ENCODE results near the gene BMF.
A peak's percentile ranks its signal among the peaks of the same experiment; 100 is the strongest.
"Not testable (repeated sequence)": the region's sequence is repeated elsewhere in the genome, so short reads cannot be mapped to it uniquely, and the experiment has no call there.

The BMF gene

GRCh38 chr15:40121911-40122638 is 13.4 kb upstream of the BMF start:
- TF ChIP-seq CTCF (IDR thresholded peaks at IDR 0.05; ENCODE audit: insufficient read depth, missing control alignments): no peak
- DNase-seq (ENCODE audit: insufficient read length, low spot score) (no peak), FAIRE-seq (no peak)

GRCh38 chr15:40118473-40118872 is 9.8 kb upstream of the BMF start:
- DNase-seq (ENCODE audit: insufficient read length, low spot score): no peak
- no peak for TF ChIP-seq CTCF (IDR thresholded peaks at IDR 0.05; ENCODE audit: insufficient read depth, missing control alignments)
- no peak for FAIRE-seq

- no peak for TF ChIP-seq CTCF (IDR thresholded peaks at IDR 0.05; ENCODE audit: insufficient read depth, missing control alignments)
- FAIRE-seq (no peak), DNase-seq (ENCODE audit: insufficient read length, low spot score) (no peak)
Observed at GRCh38 chr15:40115670-40116093, 7.0 kb upstream of the BMF start.

- not testable (repeated sequence) for DNase-seq (ENCODE audit: insufficient read length, low spot score); FAIRE-seq
Observed at GRCh38 chr15:40115106-40115505, 6.4 kb upstream of the BMF start.

GRCh38 chr15:40114218-40114617 is 5.5 kb upstream of the BMF start:
- FAIRE-seq (no peak), DNase-seq (ENCODE audit: insufficient read length, low spot score) (peak; percentile 11)
- no peak for TF ChIP-seq CTCF (IDR thresholded peaks at IDR 0.05; ENCODE audit: insufficient read depth, missing control alignments)

GRCh38 chr15:40112789-40113188 is 4.1 kb upstream of the BMF start:
- FAIRE-seq (no peak), DNase-seq (ENCODE audit: insufficient read length, low spot score) (no peak)
- TF ChIP-seq CTCF (IDR thresholded peaks at IDR 0.05; ENCODE audit: insufficient read depth, missing control alignments): no peak

GRCh38 chr15:40111888-40112287 is 3.2 kb upstream of the BMF start:
- TF ChIP-seq CTCF (IDR thresholded peaks at IDR 0.05; ENCODE audit: insufficient read depth, missing control alignments): no peak
- no peak for FAIRE-seq
- peak; percentile 6 for DNase-seq (ENCODE audit: insufficient read length, low spot score)
